GM23338 (cell line): ENCODE data around the gene WASL. TPM values are rescaled to one million over a fixed set of nuclear protein-coding genes. Genes with fewer than 3 reads are reported as not detected.

Source experiments
- ATAC-seq: fragments of 200-7000 bp; cut with Tn5 transposase; 3 replicates; pipeline ENCODE4 v1.9.1; 2020
- DNase-seq: peaks from one replicate; pipeline ENCODE4 v3.0.0-alpha.2; 2015; ENCODE audit warnings: low spot score
- H2AFZ ChIP-seq: fragments of 200-600 bp; sonication (generic); 2 replicates; pipeline ENCODE4 v1.8.0; 2016; ENCODE audit warnings: antibody characterized with exemption, mild to moderate bottlenecking, moderate library complexity
- H3F3A ChIP-seq: fragments of 200-600 bp; sonication (generic); replicated peaks from 2 replicates; pipeline ENCODE4 v1.8.0; 2017; ENCODE audit warnings: antibody characterized with exemption, mixed run types, low read depth
- H3K27ac ChIP-seq: fragments of 200-600 bp; sonication (generic); 2 replicates; pipeline ENCODE4 v1.6.1; 2016; ENCODE audit warnings: low read depth
- H3K27me3 ChIP-seq: fragments of 200-600 bp; sonication (generic); 2 replicates; pipeline ENCODE4 v1.8.0; 2016; ENCODE audit warnings: mild to moderate bottlenecking, mixed run types, moderate library complexity; ENCODE audit not compliant: insufficient read depth
- H3K36me3 ChIP-seq: fragments of 200-600 bp; sonication (generic); 2 replicates; pipeline ENCODE4 v1.8.0; 2016; ENCODE audit warnings: mild to moderate bottlenecking; ENCODE audit not compliant: insufficient read depth
- H3K4me1 ChIP-seq: fragments of 200-600 bp; sonication (generic); 2 replicates; pipeline ENCODE4 v1.8.0; 2016; ENCODE audit warnings: mild to moderate bottlenecking, moderate library complexity; ENCODE audit not compliant: insufficient read depth
- H3K4me2 ChIP-seq: fragments of 200-600 bp; sonication (generic); 2 replicates; pipeline ENCODE4 v1.7.1; 2017; ENCODE audit warnings: mixed run types
- H3K4me3 ChIP-seq: fragments of 200-600 bp; sonication (generic); 2 replicates; pipeline ENCODE4 v1.6.1; 2016; ENCODE audit warnings: mixed run types
- H3K79me2 ChIP-seq: fragments of 200-600 bp; sonication (generic); replicated peaks from 2 replicates; pipeline ENCODE4 v1.8.0; 2017; ENCODE audit warnings: mild to moderate bottlenecking; ENCODE audit not compliant: insufficient read depth
- H3K9me2 ChIP-seq: fragments of 200-600 bp; sonication (generic); 2 replicates; pipeline ENCODE4 v1.8.0; 2017; ENCODE audit not compliant: insufficient read depth
- H4K20me1 ChIP-seq: fragments of 200-600 bp; sonication (generic); replicated peaks from 2 replicates; pipeline ENCODE4 v1.8.0; 2017; ENCODE audit warnings: mild to moderate bottlenecking; ENCODE audit not compliant: insufficient read depth
- H3K27ac Mint-ChIP-seq: 2 replicates; pipeline ENCODE4 v1.8.0; 2020; ENCODE audit warnings: inconsistent platforms, mild to moderate bottlenecking, moderate library complexity, mixed read lengths
- H3K27me3 Mint-ChIP-seq: 3 replicates; pipeline ENCODE4 v1.8.0; 2022; ENCODE audit warnings: low read depth, mild to moderate bottlenecking, moderate library complexity, mixed read lengths, inconsistent platforms; ENCODE audit not compliant: insufficient read depth, poor library complexity
- H3K36me3 Mint-ChIP-seq: 3 replicates; pipeline ENCODE4 v1.8.0; 2021; ENCODE audit warnings: low read depth, mild to moderate bottlenecking, inconsistent platforms, moderate library complexity, mixed read lengths
- H3K4me1 Mint-ChIP-seq: 3 replicates; pipeline ENCODE4 v1.8.0; 2020; ENCODE audit warnings: mild to moderate bottlenecking, inconsistent platforms, mixed read lengths
- H3K4me3 Mint-ChIP-seq: 3 replicates; pipeline ENCODE4 v1.8.0; 2021; ENCODE audit warnings: moderate library complexity, mild to moderate bottlenecking, inconsistent platforms, mixed read lengths
- H3K9me3 Mint-ChIP-seq: 3 replicates; pipeline ENCODE4 v1.8.0; 2020; ENCODE audit warnings: moderate library complexity, mild to moderate bottlenecking, inconsistent platforms, mixed read lengths
- CTCF ChIP-seq, 2 experiments: fragments of 200-600 bp in 1 of 2; sonication (generic) in 1 of 2; conservative IDR thresholded peaks; 2 replicates each; pipeline versions ENCODE4 v1.5.1 to v1.6.1; 2016 to 2017; ENCODE audit warnings: antibody characterized with exemption in 2 of 2, low read depth in 2 of 2, mild to moderate bottlenecking in 2 of 2, moderate library complexity in 1 of 2
- EZH2 ChIP-seq: fragments of 200-600 bp; sonication (generic); IDR thresholded peaks from one replicate; pipeline ENCODE4 v1.8.0; 2017; ENCODE audit warnings: antibody characterized with exemption, mild to moderate bottlenecking, low read depth; ENCODE audit not compliant: unreplicated experiment
- EZH2phosphoT487 ChIP-seq: fragments of 200-600 bp; sonication (generic); IDR thresholded peaks from one replicate; pipeline ENCODE4 v1.8.1; 2018; ENCODE audit warnings: antibody characterized with exemption; ENCODE audit not compliant: unreplicated experiment
- JUNB ChIP-seq: IDR thresholded peaks from one replicate; pipeline ENCODE4 v1.6.1; 2016; ENCODE audit warnings: antibody characterized with exemption; ENCODE audit not compliant: unreplicated experiment
- POLR2AphosphoS5 ChIP-seq: IDR thresholded peaks from 2 replicates; pipeline ENCODE4 v1.6.1; 2016; ENCODE audit warnings: antibody characterized with exemption, low read depth
- ZNF331 ChIP-seq: fragments of 250-450 bp; sonication (Bioruptor Pico); IDR thresholded peaks from 2 replicates; pipeline ENCODE4 v1.5.0; 2020; ENCODE audit warnings: low read depth, mild to moderate bottlenecking, moderate library complexity
- polyA plus RNA-seq: library from polyadenylated mRNA; unstranded; fragments of >200 nt; fragmentation: Nextera tagmentation; extraction: Ambion mirVana; gene quantifications from 2 replicates; pipeline ENCODE4 v1.2.1, GENCODE V29; 2016
- total RNA-seq: library from RNA; depleted of rRNA; stranded (reverse); fragments of >200 nt; shearing (Covaris generic); gene quantifications from 2 replicates; pipeline ENCODE4 v1.2.3, GENCODE V29; 2014
- TF ChIP-seq, protein P1 (sequence below): fragments of 250-450 bp; sonication (Bioruptor Pico); IDR thresholded peaks from 2 replicates; pipeline ENCODE4 v1.5.0; 2020; ENCODE audit warnings: mild to moderate bottlenecking, moderate library complexity
- TF ChIP-seq, protein P2 (sequence below): IDR thresholded peaks from 2 replicates; pipeline ENCODE4 v1.6.1; 2016; ENCODE audit warnings: antibody characterized with exemption
- TF ChIP-seq, protein P3 (sequence below): IDR thresholded peaks from one replicate; pipeline ENCODE4 v1.6.1; 2018; ENCODE audit warnings: antibody characterized with exemption; ENCODE audit not compliant: unreplicated experiment

WASL gene
- total and polyA plus RNA-seq, 2 experiments from 2014 or later = 36.4 to 45.3 TPM

- TF ChIP-seq, protein P1, sequence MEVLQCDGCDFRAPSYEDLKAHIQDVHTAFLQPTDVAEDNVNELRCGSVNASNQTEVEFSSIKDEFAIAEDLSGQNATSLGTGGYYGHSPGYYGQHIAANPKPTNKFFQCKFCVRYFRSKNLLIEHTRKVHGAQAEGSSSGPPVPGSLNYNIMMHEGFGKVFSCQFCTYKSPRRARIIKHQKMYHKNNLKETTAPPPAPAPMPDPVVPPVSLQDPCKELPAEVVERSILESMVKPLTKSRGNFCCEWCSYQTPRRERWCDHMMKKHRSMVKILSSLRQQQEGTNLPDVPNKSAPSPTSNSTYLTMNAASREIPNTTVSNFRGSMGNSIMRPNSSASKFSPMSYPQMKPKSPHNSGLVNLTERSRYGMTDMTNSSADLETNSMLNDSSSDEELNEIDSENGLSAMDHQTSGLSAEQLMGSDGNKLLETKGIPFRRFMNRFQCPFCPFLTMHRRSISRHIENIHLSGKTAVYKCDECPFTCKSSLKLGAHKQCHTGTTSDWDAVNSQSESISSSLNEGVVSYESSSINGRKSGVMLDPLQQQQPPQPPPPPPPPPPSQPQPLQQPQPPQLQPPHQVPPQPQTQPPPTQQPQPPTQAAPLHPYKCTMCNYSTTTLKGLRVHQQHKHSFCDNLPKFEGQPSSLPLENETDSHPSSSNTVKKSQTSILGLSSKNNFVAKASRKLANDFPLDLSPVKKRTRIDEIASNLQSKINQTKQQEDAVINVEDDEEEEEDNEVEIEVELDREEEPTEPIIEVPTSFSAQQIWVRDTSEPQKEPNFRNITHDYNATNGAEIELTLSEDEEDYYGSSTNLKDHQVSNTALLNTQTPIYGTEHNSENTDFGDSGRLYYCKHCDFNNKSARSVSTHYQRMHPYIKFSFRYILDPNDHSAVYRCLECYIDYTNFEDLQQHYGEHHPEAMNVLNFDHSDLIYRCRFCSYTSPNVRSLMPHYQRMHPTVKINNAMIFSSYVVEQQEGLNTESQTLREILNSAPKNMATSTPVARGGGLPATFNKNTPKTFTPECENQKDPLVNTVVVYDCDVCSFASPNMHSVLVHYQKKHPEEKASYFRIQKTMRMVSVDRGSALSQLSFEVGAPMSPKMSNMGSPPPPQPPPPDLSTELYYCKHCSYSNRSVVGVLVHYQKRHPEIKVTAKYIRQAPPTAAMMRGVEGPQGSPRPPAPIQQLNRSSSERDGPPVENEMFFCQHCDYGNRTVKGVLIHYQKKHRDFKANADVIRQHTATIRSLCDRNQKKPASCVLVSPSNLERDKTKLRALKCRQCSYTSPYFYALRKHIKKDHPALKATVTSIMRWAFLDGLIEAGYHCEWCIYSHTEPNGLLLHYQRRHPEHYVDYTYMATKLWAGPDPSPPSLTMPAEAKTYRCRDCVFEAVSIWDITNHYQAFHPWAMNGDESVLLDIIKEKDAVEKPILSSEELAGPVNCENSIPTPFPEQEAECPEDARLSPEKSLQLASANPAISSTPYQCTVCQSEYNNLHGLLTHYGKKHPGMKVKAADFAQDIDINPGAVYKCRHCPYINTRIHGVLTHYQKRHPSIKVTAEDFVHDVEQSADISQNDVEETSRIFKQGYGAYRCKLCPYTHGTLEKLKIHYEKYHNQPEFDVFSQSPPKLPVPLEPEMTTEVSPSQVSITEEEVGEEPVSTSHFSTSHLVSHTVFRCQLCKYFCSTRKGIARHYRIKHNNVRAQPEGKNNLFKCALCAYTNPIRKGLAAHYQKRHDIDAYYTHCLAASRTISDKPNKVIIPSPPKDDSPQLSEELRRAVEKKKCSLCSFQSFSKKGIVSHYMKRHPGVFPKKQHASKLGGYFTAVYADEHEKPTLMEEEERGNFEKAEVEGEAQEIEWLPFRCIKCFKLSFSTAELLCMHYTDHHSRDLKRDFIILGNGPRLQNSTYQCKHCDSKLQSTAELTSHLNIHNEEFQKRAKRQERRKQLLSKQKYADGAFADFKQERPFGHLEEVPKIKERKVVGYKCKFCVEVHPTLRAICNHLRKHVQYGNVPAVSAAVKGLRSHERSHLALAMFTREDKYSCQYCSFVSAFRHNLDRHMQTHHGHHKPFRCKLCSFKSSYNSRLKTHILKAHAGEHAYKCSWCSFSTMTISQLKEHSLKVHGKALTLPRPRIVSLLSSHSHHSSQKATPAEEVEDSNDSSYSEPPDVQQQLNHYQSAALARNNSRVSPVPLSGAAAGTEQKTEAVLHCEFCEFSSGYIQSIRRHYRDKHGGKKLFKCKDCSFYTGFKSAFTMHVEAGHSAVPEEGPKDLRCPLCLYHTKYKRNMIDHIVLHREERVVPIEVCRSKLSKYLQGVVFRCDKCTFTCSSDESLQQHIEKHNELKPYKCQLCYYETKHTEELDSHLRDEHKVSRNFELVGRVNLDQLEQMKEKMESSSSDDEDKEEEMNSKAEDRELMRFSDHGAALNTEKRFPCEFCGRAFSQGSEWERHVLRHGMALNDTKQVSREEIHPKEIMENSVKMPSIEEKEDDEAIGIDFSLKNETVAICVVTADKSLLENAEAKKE (CRISPR knock-in tag) = no peak
- TF ChIP-seq, protein P2, sequence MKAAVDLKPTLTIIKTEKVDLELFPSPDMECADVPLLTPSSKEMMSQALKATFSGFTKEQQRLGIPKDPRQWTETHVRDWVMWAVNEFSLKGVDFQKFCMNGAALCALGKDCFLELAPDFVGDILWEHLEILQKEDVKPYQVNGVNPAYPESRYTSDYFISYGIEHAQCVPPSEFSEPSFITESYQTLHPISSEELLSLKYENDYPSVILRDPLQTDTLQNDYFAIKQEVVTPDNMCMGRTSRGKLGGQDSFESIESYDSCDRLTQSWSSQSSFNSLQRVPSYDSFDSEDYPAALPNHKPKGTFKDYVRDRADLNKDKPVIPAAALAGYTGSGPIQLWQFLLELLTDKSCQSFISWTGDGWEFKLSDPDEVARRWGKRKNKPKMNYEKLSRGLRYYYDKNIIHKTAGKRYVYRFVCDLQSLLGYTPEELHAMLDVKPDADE = no peak
- no peak for TF ChIP-seq JUNB
- TF ChIP-seq EZH2 = no peak
Observed at GRCh38 chr7:123709525-123709924, 39.3 kb downstream of the WASL start (continued).

DNA sequence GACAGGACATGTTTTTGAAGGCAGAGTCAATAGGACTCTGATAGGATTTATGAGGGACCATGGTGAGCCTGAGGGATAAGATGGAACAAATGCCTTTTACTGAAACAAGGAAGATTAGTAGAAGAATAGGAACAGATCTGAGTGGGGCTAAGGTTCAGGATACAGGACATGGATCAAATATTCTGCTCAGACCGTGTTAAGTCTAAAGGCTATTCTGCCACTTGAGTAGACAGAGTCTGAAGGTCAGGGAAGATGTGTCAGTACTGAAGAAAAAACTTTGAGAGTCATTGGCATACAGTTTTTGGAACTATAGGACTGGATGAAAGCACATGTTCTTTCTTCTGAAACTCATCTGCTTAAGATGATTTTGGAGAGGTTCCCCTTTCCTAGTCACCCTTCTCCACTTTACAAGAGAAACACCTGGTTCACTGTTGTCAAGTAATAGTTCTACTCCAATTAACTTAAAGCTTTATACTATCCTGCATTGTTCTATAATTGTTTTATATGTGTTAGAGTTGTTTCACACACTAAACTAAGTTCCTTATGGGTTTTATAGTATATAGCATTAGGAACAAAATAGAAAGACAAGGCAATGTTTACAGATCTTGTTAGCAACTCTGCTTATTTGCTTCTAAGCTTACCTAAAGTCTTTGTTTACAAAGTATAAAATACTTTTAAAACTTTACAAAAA is 43.4 kb downstream of the WASL start:
- 0 out of 2 replicates have a peak, but pooled peaks cover 3% of the 10 kb centered on the region for H3F3A ChIP-seq
- Mint-ChIP-seq H3K27me3 (peaks cover 2% of the 10 kb centered on the region), H3K4me1 (peaks cover 4% of the 10 kb centered on the region; the same call in 2 of the 3 replicates), H3K27ac (no peak overlapping the region), H3K9me3 (no peaks in the 10 kb centered on the region), H3K36me3 (peaks cover 36% of the 10 kb centered on the region), H3K4me3 (no peak overlapping the region)
- H3K9me2 ChIP-seq = no peaks in the 10 kb centered on the region
- peaks cover 16% of the 10 kb centered on the region for H3K79me2 ChIP-seq
- no peak overlapping the region for H2AFZ ChIP-seq
- peaks cover 32% of the 10 kb centered on the region for H3K36me3 ChIP-seq
- DNase-seq (no peak), ATAC-seq (no peak)
- H3K27ac ChIP-seq = no peak overlapping the region
- peaks cover under 1% of the 10 kb centered on the region; the same call in 1 of the 2 replicates for H4K20me1 ChIP-seq
- no peaks in the 10 kb centered on the region for H3K27me3 ChIP-seq
- H3K4me2 ChIP-seq = no peak overlapping the region
- no peak overlapping the region for H3K4me3 ChIP-seq
- H3K4me1 ChIP-seq = peaks cover 2% of the 10 kb centered on the region
- no peak for TF ChIP-seq JUNB
- TF ChIP-seq, protein P3, sequence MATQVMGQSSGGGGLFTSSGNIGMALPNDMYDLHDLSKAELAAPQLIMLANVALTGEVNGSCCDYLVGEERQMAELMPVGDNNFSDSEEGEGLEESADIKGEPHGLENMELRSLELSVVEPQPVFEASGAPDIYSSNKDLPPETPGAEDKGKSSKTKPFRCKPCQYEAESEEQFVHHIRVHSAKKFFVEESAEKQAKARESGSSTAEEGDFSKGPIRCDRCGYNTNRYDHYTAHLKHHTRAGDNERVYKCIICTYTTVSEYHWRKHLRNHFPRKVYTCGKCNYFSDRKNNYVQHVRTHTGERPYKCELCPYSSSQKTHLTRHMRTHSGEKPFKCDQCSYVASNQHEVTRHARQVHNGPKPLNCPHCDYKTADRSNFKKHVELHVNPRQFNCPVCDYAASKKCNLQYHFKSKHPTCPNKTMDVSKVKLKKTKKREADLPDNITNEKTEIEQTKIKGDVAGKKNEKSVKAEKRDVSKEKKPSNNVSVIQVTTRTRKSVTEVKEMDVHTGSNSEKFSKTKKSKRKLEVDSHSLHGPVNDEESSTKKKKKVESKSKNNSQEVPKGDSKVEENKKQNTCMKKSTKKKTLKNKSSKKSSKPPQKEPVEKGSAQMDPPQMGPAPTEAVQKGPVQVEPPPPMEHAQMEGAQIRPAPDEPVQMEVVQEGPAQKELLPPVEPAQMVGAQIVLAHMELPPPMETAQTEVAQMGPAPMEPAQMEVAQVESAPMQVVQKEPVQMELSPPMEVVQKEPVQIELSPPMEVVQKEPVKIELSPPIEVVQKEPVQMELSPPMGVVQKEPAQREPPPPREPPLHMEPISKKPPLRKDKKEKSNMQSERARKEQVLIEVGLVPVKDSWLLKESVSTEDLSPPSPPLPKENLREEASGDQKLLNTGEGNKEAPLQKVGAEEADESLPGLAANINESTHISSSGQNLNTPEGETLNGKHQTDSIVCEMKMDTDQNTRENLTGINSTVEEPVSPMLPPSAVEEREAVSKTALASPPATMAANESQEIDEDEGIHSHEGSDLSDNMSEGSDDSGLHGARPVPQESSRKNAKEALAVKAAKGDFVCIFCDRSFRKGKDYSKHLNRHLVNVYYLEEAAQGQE = no peak
- no peak for TF ChIP-seq CTCF (conservative IDR thresholded peaks at IDR 0.05; ENCODE audit: low read depth in 2 of 2)
- TF ChIP-seq EZH2 = no peak
- TF ChIP-seq POLR2AphosphoS5 = no peak
- no peak for TF ChIP-seq ZNF331 (CRISPR knock-in tag)
- TF ChIP-seq, protein P2 = no peak
- no peak for TF ChIP-seq EZH2phosphoT487
